ENCODE results near the gene CLEC18A.

DNA sequence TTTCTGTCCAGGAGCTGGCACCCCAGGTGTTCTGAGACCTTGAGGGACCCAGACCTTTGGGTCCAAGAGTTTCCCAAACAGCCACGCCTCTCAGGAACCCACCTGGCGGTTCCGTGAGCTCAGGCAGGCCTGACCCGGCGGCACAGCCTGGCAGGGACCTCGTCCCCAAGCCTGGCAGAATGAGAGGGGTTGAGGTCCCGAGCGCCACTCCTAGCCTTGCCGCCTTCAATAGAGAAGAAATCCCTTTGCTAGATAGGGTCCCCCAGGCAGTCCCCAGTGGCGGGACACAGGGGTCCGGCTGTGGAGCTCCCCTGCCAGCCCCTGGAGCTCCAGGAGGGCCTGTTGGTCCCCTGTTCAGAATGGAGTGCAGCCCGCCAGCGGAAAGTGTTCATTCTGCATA, 10.5 kb upstream of the CLEC18A start:
- no peak for TF ChIP-seq POLR2AphosphoS5 (IDR thresholded peaks at IDR 0.05; ENCODE audit: low read depth, low read length)
- TF ChIP-seq CTCF (IDR thresholded peaks at IDR 0.05), result no peak
